HEK293 (cell line): ENCODE measurements around the gene COQ6.

Experiments used
- ZBTB20 ChIP-seq: fragments of 450-650 bp; formaldehyde crosslinking; IDR thresholded peaks from 2 replicates; pipeline ENCODE4 v1.5.1; 2016; ENCODE audit warnings: missing biosample characterization, missing genetic modification characterization
- ZNF426 ChIP-seq: fragments of 450-650 bp; formaldehyde crosslinking; IDR thresholded peaks from 2 replicates; pipeline ENCODE4 v1.5.1; 2017; ENCODE audit warnings: missing biosample characterization, missing genetic modification characterization, mild to moderate bottlenecking, inconsistent platforms, moderate library complexity
- TF ChIP-seq, protein P1 (sequence below): fragments of 450-650 bp; formaldehyde crosslinking; IDR thresholded peaks from 2 replicates; pipeline ENCODE4 v1.5.1; 2016; ENCODE audit warnings: missing biosample characterization, missing genetic modification characterization

DNA sequence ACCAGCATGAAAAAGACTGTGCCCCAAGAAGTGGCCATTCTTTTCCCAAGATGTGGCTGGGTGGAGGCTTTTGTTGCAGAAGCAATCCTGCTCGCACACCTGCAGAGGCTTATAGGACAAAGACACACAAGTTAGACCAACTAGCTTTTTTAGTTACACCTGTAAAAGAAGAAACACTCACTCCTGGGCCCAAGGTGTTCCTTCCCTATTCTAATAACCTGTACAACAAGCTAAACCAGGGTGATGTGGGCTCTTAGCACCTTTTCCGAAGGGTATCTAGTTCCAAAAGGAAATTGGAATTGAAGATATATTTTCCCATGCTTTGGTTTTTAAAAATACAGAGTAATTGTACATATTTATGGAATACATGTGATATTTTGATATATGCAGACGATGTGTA is 38.0 kb downstream of the COQ6 start:
- TF ChIP-seq ZNF426 (tag by site-specific recombination) (no peak), ZBTB20 (tag by site-specific recombination) (no peak)
- TF ChIP-seq, protein P1, sequence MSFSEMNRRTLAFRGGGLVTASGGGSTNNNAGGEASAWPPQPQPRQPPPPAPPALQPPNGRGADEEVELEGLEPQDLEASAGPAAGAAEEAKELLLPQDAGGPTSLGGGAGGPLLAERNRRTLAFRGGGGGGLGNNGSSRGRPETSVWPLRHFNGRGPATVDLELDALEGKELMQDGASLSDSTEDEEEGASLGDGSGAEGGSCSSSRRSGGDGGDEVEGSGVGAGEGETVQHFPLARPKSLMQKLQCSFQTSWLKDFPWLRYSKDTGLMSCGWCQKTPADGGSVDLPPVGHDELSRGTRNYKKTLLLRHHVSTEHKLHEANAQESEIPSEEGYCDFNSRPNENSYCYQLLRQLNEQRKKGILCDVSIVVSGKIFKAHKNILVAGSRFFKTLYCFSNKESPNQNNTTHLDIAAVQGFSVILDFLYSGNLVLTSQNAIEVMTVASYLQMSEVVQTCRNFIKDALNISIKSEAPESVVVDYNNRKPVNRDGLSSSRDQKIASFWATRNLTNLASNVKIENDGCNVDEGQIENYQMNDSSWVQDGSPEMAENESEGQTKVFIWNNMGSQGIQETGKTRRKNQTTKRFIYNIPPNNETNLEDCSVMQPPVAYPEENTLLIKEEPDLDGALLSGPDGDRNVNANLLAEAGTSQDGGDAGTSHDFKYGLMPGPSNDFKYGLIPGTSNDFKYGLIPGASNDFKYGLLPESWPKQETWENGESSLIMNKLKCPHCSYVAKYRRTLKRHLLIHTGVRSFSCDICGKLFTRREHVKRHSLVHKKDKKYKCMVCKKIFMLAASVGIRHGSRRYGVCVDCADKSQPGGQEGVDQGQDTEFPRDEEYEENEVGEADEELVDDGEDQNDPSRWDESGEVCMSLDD: no peak
